GM18520 (cell line): ENCODE measurements around the gene AACS.
"Not testable (repeated sequence)": the region's sequence is repeated elsewhere in the genome, so short reads cannot be mapped to it uniquely, and the experiment has no call there.

ENCODE experiments used
- ATAC-seq: cut with Tn5 transposase; IDR thresholded peaks from one replicate; pipeline ENCODE4 v1.9.1; 2021; ENCODE audit not compliant: unreplicated experiment

Gene AACS

DNA sequence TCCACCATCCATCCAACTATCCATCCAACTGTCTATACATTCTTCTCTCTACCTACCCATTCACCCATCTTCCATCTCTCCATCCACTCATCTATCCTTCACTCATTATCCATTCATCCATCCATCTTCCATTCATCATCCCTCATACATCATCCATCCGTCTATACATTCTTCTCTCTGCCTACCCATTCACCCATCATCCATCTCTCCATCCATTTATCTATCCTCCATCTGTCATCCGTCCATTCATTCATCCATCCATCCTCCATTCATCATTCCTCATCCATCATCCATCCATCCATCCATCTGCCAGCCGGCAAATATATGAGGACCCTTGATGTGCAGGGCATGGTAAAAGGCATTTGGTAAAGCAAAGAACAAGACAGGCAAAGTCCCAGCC lies 25.2 kb downstream of the AACS start:
- ATAC-seq = no peak

GRCh38 chr12:125091401-125091800 lies 26.2 kb downstream of the AACS start:
- ATAC-seq = no peak

DNA sequence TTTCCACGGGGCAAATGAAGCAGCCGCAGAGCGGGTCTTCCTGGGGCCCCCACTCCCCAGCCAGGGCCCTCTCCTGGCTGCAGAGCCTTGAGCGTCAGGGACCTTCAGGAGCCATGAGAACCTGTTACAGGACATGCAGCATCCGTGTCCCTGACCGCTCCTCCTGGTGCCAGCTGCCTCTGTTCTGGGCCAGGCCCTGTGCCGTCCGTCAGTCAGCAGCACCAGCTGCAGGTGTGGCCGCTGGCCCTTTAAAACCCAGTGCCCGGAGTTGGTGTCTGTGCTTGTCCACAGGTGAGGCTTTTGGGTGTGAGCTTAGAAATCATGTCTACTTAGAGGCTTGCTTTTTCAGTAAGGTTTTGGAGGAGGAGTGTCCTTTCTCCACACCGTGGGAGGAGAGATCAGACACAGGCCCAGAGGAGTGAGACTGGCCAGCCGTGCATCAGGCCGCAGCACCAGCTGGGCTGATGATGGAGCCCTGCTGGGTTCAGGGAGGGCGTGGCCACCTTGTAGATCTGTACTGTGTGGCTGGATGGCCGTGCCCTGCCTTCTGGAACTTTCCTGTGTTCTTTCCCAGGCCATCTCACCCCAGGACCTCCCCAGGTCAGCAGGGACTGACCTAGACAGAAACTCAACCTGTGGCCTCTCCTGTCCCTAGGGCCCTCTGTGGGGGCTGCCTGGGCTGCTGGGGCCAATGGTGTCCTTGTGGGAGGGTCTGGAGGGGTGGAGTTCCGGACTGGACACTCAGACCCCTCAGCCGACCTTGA lies 27.1 kb downstream of the AACS start:
- no peak for ATAC-seq

DNA sequence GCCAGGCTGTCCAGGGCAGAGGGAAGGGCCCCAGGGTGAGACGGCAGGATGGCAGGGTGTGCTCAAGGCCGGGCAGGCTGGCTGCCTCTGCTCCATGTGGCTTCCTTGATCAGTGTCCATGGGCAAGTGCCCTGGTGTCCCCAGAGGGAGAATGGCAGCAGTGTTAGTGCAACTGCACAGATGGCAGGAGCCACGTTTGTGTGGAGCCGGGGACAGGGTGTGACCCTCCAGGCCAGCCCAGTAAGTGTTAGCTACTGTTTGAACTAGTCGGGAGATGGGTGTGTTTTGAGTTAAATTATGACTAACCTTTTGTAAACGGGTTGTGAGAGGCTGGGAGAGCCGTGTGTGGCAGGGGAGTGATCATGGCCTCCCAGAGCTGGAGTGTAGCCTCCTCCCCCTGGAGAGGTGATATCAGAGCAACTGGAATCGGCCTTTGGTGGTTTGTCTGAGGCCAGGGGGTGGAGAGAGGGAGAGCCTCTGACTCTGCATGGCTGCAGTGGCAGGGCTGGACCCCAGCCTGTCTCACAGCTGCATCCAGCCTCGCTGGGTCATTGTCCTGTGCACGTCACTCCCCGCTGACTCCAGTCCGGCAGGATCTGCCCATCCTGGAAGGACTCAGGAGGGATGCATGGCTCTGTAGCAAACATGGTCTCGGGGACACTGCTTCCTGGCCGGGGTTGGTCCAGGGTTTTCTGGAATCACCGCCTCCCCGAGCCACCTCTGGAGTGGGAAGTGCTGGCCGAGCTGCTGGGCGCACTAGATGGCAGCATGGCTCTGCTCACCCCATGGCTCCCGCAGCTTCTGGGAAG lies 27.8 kb downstream of the AACS start:
- ATAC-seq = no peak

GRCh38 chr12:125093681-125094330 lies 28.6 kb downstream of the AACS start:
- no peak for ATAC-seq

- ATAC-seq = no peak
These were observed 31.7 kb downstream of the AACS start for GRCh38 chr12:125096894-125097293.

- ATAC-seq = no peak
These were observed 32.2 kb downstream of the AACS start for GRCh38 chr12:125097427-125097826.

GRCh38 chr12:125098676-125099408 lies 33.6 kb downstream of the AACS start:
- no peak for ATAC-seq

GRCh38 chr12:125099409-125099782 lies 34.2 kb downstream of the AACS start:
- ATAC-seq = no peak

DNA sequence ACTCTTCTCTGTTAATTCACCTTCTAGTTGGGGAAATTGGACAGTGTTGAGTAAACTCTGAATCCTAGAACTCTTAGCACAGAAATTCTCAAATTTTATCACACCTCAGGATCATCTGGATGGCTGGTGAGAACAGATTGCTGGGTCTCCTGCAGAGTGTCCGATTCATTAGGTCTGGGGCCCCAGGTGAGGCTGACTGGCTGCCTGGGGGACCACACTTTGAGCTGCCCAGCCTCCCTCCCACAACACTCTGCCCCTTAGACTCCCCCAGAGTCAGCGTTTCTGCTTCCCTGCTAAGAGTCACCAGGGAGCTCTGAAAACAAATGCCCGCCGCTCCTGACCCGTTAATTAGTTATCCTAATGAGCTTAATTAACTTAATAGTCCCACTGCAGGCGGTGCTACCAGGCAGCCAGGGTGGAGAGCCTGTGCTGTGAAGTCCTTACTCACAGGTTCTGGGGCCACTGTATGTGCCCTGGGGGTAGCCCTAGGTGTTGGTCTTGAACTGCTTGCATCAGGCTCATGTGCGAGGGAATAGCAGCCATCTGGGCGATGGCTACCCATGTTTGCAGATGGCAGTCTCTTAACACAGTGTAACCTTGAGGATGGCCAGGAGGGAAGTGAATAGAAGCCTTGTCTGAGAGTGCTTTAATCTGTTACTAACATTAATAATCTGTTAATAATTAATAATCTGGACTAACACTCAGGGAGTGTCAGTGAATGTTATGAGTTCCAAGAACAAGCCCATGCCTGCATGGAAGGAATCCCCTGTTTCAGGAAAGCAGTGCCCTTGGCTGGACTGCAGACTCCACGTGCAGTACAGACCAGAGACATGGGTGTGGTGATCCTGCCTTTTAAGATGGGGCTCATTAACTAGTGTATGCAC lies 35.6 kb downstream of the AACS start:
- no peak for ATAC-seq

DNA sequence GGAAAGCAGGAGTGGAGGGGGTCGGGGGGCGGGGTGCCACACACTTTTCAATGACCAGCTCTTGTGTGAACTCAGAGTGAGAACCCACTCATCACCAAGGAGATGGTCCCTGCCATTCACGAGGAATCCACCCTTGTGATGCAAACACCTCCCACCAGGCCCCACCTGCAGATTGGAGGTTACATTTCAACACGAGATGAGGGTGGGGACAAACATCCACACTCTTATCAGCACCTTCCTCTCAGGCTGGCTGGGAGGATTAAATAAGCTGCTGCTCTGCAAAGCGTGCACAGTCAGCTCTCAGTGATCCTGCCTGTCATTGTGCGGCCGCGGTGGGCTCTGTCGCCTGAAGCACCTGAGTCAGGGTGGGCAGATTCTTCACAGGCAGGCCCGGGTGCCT lies 39.7 kb downstream of the AACS start:
- no peak for ATAC-seq

DNA sequence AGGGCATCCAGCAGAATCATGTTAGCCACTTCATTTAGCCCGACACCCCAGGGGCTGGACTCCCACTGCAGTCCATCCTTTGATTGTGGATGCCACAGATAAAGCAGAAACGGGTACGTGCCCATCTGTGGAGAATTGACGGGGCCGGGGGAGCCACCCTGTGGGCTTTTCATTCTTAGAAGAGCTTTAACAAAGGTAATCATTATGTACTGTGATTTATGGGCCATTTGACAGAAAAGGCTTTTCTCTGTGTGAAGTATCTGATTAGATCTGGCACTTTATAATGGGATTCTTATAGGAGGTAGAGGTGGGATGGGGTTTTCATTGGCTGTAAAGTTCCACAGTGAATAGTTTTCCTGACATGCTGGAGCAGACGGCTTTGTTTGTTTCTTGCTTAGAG lies 40.4 kb downstream of the AACS start:
- no peak for ATAC-seq

GRCh38 chr12:125110641-125111360 lies 45.6 kb downstream of the AACS start:
- no peak for ATAC-seq

DNA sequence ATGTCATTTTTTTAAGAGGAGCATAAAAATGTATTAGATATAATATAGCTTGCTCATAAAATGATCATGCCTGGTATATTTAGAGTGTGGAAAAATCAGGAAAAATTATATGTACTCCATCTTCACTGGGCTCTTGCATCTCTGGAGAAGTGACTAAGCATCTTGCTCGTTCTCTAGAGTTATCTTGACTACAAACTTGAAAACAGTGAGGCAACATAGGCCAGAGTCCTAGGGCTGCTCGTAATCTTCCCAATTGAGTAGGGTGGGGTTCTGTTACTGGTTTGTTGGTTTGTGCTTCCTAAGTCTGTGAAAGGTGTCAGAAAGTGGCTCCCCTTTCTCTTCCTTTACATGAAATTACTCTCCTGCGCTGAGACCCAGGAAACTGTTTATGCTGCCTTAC lies 46.2 kb downstream of the AACS start:
- no peak for ATAC-seq

- not testable (repeated sequence) for ATAC-seq
These were observed 47.4 kb downstream of the AACS start for GRCh38 chr12:125112614-125113013.

GRCh38 chr12:125113263-125113662 lies 48.0 kb downstream of the AACS start:
- no peak for ATAC-seq

DNA sequence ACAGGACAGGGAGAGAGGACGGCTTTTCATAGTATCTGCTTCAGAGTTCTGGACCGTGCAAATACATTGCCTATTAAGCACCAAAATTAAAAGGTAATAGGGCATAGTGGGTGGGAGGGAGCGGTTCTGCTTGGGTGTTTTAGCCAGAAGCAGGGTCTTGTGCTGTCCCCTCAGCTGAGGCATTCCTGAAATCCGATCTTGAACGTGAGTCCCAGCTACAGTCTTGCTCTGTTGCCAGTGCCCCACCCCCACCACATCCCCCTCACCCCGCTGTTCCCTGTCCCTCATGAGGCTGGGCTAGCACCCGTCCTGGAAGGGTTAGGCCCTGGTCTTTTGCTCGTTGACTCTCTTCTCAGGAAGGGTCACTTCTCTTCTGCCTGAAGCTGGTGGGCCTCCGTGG lies 48.6 kb downstream of the AACS start:
- no peak for ATAC-seq

DNA sequence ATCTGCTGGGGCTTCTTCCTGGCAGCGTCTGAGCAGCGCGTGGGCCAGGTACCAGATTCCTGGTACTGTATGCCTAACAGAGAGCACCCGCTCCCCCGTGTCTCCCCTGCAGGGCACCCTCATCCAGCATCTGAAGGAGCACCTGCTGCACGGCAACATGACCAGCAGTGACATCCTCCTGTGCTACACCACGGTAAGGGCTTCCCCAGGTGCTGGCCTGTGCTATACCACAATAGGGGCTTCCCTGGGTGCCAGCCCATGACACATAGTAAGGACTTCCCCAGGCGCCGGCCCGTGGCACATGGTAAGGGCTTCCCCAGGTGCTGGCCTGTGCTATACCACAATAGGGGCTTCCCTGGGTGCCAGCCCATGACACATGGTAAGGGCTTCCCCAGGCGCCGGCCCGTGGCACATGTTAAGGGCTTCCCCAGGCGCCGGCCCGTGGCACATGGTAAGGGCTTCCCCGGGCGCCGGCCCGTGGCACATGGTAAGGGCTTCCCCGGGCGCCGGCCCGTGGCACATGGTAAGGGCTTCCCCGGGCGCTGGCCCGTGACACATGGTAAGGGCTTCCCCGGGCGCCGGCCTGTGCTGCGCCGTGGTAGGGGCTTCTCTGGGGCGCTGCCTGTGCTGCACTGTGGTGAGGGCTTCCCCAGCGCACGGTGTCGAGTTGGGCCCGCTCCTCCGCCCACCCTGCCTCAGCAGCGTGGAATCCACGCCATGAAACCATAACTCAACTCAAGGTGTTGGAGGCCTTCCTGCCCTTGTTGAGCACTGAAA lies 49.3 kb downstream of the AACS start:
- ATAC-seq = peak; percentile 86

DNA sequence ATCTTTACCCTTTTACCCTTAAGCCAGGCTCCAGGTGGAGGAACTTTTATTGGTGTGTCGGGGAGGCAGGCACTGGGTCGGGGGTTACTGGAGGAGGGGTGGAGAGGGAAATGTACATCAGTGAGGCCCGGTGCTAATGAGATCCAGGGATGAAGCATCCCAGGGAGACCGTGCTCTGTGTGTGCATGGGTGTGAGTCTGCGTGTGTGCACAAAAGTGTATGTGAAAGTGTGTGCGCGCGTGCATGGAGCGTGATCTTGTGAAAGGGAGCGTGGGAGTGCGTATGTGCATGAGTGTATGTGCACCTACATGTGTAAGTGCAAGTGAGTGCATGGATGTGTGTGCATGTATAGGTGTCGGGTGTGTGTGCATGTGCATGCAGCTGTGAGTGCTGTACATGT lies 55.3 kb downstream of the AACS start:
- no peak for ATAC-seq
